Measurements from ENCODE around the gene CMYA5.
A peak's percentile ranks its signal among the peaks of the same experiment; 100 is the strongest.

Gene CMYA5

GRCh38 chr5:79793722-79794121 is 104.1 kb downstream of the CMYA5 start:
- DNase-seq (ENCODE audit: low read depth, low spot score): peak; percentile 5

- peak; percentile 61 for DNase-seq (ENCODE audit: low read depth, low spot score)
Observed at GRCh38 chr5:79794347-79794746, 104.7 kb downstream of the CMYA5 start.

- peak; percentile 86 for DNase-seq (ENCODE audit: low read depth, low spot score)
Observed at GRCh38 chr5:79795764-79796398, 106.2 kb downstream of the CMYA5 start.

GRCh38 chr5:79798893-79799590 is 109.4 kb downstream of the CMYA5 start:
- DNase-seq (ENCODE audit: low read depth, low spot score): no peak

GRCh38 chr5:79800979-79801827 is 111.6 kb downstream of the CMYA5 start:
- peak; percentile 16 for DNase-seq (ENCODE audit: low read depth, low spot score)

- no peak for DNase-seq (ENCODE audit: low read depth, low spot score)
Observed at GRCh38 chr5:79802406-79802805, 112.8 kb downstream of the CMYA5 start.

- no peak for DNase-seq (ENCODE audit: low read depth, low spot score)
Observed at GRCh38 chr5:79803007-79803406, 113.4 kb downstream of the CMYA5 start.

- peak; percentile 8 for DNase-seq (ENCODE audit: low read depth, low spot score)
Observed at GRCh38 chr5:79806741-79807140, 117.1 kb downstream of the CMYA5 start.

- no peak for DNase-seq (ENCODE audit: low read depth, low spot score)
Observed at GRCh38 chr5:79809743-79810142, 120.1 kb downstream of the CMYA5 start.

- no peak for DNase-seq (ENCODE audit: low read depth, low spot score)
Observed at GRCh38 chr5:79811081-79811480, 121.4 kb downstream of the CMYA5 start.

- DNase-seq (ENCODE audit: low read depth, low spot score): no peak
Observed at GRCh38 chr5:79811904-79812303, 122.3 kb downstream of the CMYA5 start.

GRCh38 chr5:79814699-79815098 is 125.1 kb downstream of the CMYA5 start:
- DNase-seq (ENCODE audit: low read depth, low spot score): no peak

GRCh38 chr5:79816014-79816413 is 126.4 kb downstream of the CMYA5 start:
- no peak for DNase-seq (ENCODE audit: low read depth, low spot score)

- DNase-seq (ENCODE audit: low read depth, low spot score): no peak
Observed at GRCh38 chr5:79820648-79821047, 131.0 kb downstream of the CMYA5 start.

- no peak for DNase-seq (ENCODE audit: low read depth, low spot score)
Observed at GRCh38 chr5:79824444-79824843, 134.8 kb downstream of the CMYA5 start.

GRCh38 chr5:79825802-79826201 is 136.2 kb downstream of the CMYA5 start:
- DNase-seq (ENCODE audit: low read depth, low spot score): no peak

GRCh38 chr5:79827159-79827629 is 137.6 kb downstream of the CMYA5 start:
- DNase-seq (ENCODE audit: low read depth, low spot score): no peak

GRCh38 chr5:79829260-79829659 is 139.6 kb downstream of the CMYA5 start:
- DNase-seq (ENCODE audit: low read depth, low spot score): no peak

GRCh38 chr5:79831381-79832309 is 142.0 kb downstream of the CMYA5 start:
- DNase-seq (ENCODE audit: low read depth, low spot score): no peak

- DNase-seq (ENCODE audit: low read depth, low spot score): no peak
Observed at GRCh38 chr5:79832911-79833310, 143.3 kb downstream of the CMYA5 start.

GRCh38 chr5:79834098-79834753 is 144.6 kb downstream of the CMYA5 start:
- no peak for DNase-seq (ENCODE audit: low read depth, low spot score)
